Activated gamma-delta T cell treated with Interleukin-2 at 50 U/mL for 16 hours (primary cell): Measurements from ENCODE around the gene RPS2.

Experiments used
- DNase-seq: peaks from one replicate; pipeline ENCODE4 v3.0.0-alpha.2; 2020

RPS2 gene

GRCh38 chr16:1998852-1999801 lies 34.5 kb upstream of the RPS2 start:
- no peak for DNase-seq

DNA sequence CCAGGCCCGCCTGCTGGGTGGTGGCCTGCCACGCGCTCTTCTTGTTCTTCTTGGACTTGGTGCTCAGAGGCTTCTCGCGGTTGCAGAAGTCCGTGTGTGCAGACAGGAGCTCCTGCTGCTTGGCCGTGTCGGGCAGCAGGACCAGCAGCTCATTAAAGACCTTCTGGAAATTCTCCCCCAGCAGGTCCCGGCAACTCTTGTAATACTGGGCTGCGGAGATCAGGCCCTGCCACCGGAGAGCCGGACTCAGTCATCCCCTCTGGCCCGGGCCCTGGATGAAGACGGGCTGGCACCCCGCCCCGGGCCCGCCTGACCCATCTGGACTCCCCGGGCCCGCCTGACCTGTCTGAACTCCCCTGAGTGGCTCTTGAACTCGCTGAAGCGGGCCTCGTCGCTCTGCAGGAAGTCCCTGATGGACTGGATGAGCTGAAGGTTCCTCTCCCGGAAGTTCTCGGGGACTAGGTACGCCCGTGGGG lies 33.8 kb upstream of the RPS2 start:
- DNase-seq = no peak

- DNase-seq = no peak
Observed at GRCh38 chr16:1997494-1998359, 33.1 kb upstream of the RPS2 start.

- DNase-seq = no peak
Observed at GRCh38 chr16:1993731-1994131, 29.1 kb upstream of the RPS2 start.

- no peak for DNase-seq
Observed at GRCh38 chr16:1992704-1993317, 28.2 kb upstream of the RPS2 start.

DNA sequence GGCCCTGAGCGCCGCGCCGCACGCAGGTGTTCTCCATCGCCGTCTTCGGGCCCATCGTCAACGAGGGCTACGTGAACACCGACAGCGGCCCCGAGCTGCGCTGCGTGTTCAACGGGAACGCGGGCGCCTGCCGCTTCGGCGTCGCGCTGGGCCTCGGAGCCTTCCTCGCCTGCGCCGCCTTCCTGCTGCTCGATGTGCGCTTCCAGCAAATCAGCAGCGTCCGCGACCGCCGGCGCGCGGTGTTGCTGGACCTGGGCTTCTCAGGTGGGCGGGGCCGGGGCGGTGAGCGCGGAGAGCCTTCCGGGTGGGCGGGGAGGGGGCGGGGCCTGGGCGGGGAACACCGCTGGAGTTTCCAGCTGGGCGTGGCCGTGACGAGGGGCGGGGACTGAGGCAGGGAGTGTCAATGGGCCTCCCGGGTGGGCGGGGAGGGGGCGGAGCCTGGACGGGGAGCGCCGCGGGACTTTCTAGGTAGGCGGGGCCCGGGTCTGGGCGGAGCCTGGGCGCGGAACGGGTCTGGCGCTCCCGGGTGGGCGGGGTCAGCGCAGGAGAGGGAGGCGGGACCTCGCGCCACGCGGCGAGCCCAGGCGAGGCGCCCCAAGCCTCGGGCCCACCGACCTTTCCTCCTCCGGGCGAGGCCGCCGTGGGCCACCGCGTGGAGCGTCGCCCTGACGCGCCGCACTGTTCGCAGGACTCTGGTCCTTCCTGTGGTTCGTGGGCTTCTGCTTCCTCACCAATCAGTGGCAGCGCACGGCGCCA lies 27.5 kb upstream of the RPS2 start:
- peak; percentile 97 for DNase-seq

- no peak for DNase-seq
Observed at GRCh38 chr16:1991588-1991947, 26.9 kb upstream of the RPS2 start.

- DNase-seq = peak; percentile 44
Observed at GRCh38 chr16:1991135-1991551, 26.5 kb upstream of the RPS2 start.

- no peak for DNase-seq
Observed at GRCh38 chr16:1990351-1991134, 25.9 kb upstream of the RPS2 start.

DNA sequence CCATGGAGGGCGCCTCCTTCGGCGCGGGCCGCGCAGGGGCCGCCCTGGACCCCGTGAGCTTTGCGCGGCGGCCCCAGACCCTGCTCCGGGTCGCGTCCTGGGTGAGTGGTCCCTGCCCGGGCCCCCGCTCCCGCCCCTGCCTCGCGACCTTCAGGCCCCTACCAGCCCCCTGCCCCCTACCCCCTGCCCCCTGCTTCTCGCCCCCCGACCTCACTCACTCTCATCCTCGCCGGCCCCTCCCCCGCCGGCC lies 25.4 kb upstream of the RPS2 start:
- no peak for DNase-seq

DNA sequence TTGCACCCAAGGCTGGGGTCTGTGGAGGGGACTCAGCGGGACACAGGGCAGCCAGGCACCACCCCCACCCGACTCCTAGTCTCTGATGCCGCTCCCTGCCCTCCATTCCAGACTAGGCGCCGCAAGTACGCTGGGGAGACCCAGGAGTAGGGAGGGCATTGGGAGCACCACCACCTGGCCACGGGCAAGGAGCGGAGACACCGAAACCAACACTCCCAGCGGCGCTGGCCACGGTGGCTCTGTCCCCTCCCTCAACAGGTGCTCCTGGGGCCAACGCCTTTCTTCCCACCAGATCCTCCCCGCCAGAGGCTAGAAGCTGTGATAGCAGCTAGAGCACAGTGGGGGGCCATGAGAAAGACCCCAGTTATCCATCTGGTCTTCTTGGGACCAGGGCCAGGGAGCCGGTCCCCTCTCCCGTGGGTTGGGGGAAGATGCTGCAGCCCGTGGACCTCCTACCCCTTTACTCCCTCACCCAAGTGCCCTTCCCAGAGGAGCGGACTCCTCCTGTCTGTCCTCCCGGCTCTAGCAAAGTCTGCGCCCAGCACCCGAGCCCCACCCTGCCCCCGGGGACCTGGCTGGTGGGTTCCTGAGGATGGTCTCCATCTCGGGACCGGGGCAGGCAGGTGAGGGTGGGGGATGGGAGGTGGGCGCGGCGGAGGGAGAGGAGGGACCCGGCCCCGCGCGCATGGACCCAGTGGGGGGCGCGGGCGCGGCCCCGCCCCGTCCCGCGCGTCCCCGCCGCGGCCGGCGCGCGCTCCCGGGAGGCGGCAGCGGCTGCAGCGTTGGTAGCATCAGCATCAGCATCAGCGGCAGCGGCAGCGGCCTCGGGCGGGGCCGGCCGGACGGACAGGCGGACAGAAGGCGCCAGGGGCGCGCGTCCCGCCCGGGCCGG lies 24.8 kb upstream of the RPS2 start, which contains the start of gene SYNGR3:
TSS of gene SYNGR3 (plus strand) at position 762 of the 892 bp plus-strand sequence. CDS start 133 bp downstream, outside the sequence.
- DNase-seq = no peak

- DNase-seq = no peak
Observed at GRCh38 chr16:1987198-1987597, 22.6 kb upstream of the RPS2 start.

GRCh38 chr16:1985466-1986150 lies 21.0 kb upstream of the RPS2 start:
- no peak for DNase-seq

DNA sequence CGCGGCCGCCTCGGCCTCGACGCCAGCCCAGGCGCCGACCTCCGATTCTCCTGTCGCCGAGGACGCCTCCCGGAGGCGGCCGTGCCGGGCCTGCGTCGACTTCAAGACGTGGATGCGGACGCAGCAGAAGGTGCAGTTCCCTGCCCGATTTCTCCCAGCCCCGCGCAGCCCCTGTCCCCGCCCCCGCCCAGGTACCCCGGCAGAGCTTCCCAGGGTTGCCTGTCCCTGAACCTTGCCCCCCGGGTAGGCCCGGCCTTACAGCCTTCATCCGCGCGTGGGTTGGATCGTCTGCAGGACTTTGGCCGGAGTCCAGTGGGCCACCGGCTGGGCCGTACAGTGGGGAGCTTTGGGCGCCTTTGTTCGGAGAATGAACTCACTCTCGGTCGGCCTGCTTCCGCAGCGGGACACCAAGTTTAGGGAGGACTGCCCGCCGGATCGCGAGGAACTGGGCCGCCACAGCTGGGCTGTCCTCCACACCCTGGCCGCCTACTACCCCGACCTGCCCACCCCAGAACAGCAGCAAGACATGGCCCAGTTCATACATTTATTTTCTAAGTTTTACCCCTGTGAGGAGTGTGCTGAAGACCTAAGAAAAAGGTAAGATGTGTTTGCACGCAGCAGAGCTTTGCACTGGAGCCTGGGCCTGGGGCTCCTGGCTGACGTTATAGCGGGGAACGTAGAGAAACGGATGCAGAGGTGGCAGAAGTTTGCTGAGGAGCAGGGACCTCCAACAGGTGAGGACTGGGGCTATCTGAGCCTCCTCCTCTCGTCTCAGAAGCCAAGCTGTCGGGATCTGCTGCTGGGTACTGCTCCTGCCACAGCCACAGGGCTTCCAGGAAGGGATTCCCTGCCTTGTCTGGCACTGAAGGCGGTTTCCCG lies 20.0 kb upstream of the RPS2 start:
- no peak for DNase-seq

DNA sequence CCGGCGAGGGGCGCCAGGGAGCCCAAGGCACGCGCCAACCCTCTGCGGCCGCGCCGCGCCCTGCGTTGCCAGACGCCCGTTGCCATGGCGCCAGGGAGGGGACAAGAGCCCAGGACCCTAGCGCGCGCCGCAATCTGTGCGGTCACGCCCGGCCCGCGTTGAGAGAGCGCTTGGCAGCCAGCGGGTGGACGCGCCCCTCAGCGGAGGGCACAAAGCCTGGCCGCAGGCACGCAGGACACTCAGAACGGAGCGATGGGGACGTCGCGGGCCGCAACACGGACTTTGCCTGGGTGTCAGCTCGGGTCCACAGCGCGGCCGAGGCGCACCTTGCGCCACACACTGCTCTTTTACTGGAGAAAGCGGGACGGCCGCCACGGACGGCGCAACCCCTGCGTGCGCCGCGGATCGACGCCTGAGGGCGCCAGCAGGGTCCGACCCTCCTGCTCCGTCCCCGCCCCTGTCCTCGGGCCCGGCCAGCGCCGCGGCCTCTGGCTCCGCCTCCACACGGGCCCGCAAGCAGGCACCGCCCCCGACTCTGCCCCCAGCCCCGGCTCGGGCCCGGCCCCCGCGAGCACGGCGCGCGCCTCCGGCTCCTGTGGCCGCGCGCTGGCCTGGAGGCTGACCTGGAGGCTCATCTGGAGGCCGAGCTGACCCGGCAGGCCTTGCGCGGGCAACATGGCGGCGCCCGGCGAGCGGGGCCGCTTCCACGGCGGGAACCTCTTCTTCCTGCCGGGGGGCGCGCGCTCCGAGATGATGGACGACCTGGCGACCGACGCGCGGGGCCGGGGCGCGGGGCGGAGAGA lies 19.1 kb upstream of the RPS2 start, which contains the start of gene GFER:
TSS of gene GFER (plus strand) at position 650 of the 803 bp plus-strand sequence. CDS start at position 676, 26 bp downstream.
- DNase-seq = peak; percentile 49

- no peak for DNase-seq
Observed at GRCh38 chr16:1982991-1983543, 18.4 kb upstream of the RPS2 start.

GRCh38 chr16:1982013-1982433 lies 17.4 kb upstream of the RPS2 start:
- no peak for DNase-seq

DNA sequence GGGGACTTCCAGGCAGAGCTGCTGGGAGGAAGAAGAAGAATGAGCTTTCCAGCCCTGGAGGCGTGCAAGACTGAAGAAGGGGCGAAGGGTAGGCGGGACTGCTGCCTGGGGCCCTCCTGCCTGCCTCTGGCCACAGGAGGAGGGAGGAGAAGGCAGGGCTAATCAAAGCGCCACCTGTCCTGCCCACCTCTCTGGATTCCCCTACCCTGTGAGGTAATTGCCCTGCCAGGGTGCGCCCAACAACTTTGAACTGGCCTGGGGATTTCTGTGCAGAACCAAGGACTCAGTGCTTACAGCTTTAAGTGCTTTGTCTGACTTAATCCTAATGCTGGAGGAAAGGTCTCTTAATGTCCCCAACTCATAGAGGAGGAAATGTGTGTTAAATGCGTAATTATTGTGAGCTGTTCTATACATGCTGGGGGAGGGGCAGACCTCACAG lies 16.8 kb upstream of the RPS2 start, which contains the start of gene NOXO1:
TSS of gene NOXO1 (minus strand) at position 72 of the 439 bp plus-strand sequence. CDS start 290 bp downstream, outside the sequence.
- DNase-seq = no peak
